IMR-90 (cell line): ENCODE data around the gene PLCB2. TPM values are rescaled to one million over a fixed set of nuclear protein-coding genes. Genes with fewer than 3 reads are reported as not detected.
A peak's percentile ranks its signal among the peaks of the same experiment; 100 is the strongest.

Experiments used
- ATAC-seq: fragments of 200-7000 bp; cut with Tn5 transposase; 2 replicates; pipeline ENCODE4 v1.9.1; 2020; ENCODE audit warnings: low read depth, mild to moderate bottlenecking, moderate library complexity
- BruUV-seq: library from RNA; stranded (reverse); fragments of 400-500 nt; replicated peaks from 2 replicates; lab custom pipeline; 2021; lab: Mats Ljungman, UMichigan
- CTCF ChIA-PET: fragments of 300-600 bp; formaldehyde crosslinking; extraction: SDS; loops from one replicate; lab custom pipeline; 2021; ENCODE audit warnings: antibody characterized with exemption; lab: Yijun Ruan, JAX
- POLR2A ChIA-PET: fragments of 300-600 bp; sonication (Branson Sonifier 250); formaldehyde crosslinking; loops from one replicate; lab custom pipeline; 2022; ENCODE audit warnings: antibody characterized with exemption; ENCODE audit not compliant: unreplicated experiment; lab: Charles Lee
- DNase-seq: peaks from one replicate; pipeline ENCODE4 v3.0.0; 2013
- H2AFZ ChIP-seq: replicated peaks from 2 replicates; pipeline ENCODE3; 2013; ENCODE audit warnings: low read length, mild to moderate bottlenecking; ENCODE audit not compliant: poor library complexity
- H2AK5ac ChIP-seq: 2 replicates; pipeline ENCODE4 v1.6.1; 2013; ENCODE audit warnings: low read depth, low read length, inconsistent platforms
- H2AK9ac ChIP-seq: replicated peaks from 2 replicates; pipeline ENCODE3; 2013; ENCODE audit warnings: mild to moderate bottlenecking, low read depth, low read length, moderate library complexity; ENCODE audit not compliant: poor library complexity
- H2BK120ac ChIP-seq: 2 replicates; pipeline ENCODE4 v1.6.1; 2013; ENCODE audit warnings: low read depth, low read length, inconsistent platforms
- H2BK15ac ChIP-seq: 3 replicates; pipeline ENCODE4 v1.6.1; 2013; ENCODE audit warnings: low read depth, low read length, inconsistent platforms
- H2BK20ac ChIP-seq: 2 replicates; pipeline ENCODE4 v1.6.1; 2013; ENCODE audit warnings: low read depth, mild to moderate bottlenecking, inconsistent platforms, low read length, moderate library complexity
- H2BK5ac ChIP-seq: 2 replicates; pipeline ENCODE4 v1.6.1; 2013; ENCODE audit warnings: mild to moderate bottlenecking, low read depth, low read length, inconsistent platforms; ENCODE audit not compliant: poor library complexity, severe bottlenecking
- H3K14ac ChIP-seq: replicated peaks from 2 replicates; pipeline ENCODE4 v1.6.1; 2013; ENCODE audit warnings: low read depth, low read length, inconsistent platforms
- H3K18ac ChIP-seq: 2 replicates; pipeline ENCODE4 v1.6.1; 2013; ENCODE audit warnings: low read depth, low read length, control low read depth
- H3K23ac ChIP-seq: 2 replicates; pipeline ENCODE4 v1.6.1; 2013; ENCODE audit warnings: low read depth, low read length, inconsistent platforms
- H3K27ac ChIP-seq: 2 replicates; pipeline ENCODE4 v1.5.1; 2013; ENCODE audit warnings: mild to moderate bottlenecking, control low read depth, low read length; ENCODE audit not compliant: insufficient read depth
- H3K27me3 ChIP-seq: 2 replicates; pipeline ENCODE4 v1.6.1; 2013; ENCODE audit warnings: low read length; ENCODE audit not compliant: control insufficient read depth, insufficient read depth
- H3K36me3 ChIP-seq: 2 replicates; pipeline ENCODE4 v1.6.1; 2013; ENCODE audit warnings: low read length, mixed read lengths; ENCODE audit not compliant: control insufficient read depth, insufficient read depth
- H3K4ac ChIP-seq: 2 replicates; pipeline ENCODE4 v1.6.1; 2013; ENCODE audit warnings: low read depth, low read length, inconsistent platforms
- H3K4me1 ChIP-seq: 2 replicates; pipeline ENCODE4 v1.6.1; 2013; ENCODE audit warnings: low read length, mixed read lengths; ENCODE audit not compliant: control insufficient read depth, insufficient read depth
- H3K4me2 ChIP-seq: 2 replicates; pipeline ENCODE4 v1.6.1; 2013; ENCODE audit warnings: low read depth, mild to moderate bottlenecking, control low read depth, low read length, moderate library complexity
- H3K4me3 ChIP-seq: 2 replicates; pipeline ENCODE4 v1.5.1; 2013; ENCODE audit warnings: low read depth, mild to moderate bottlenecking, control low read depth, low read length, moderate library complexity; ENCODE audit not compliant: insufficient read depth
- H3K56ac ChIP-seq: 2 replicates; pipeline ENCODE4 v1.6.1; 2013; ENCODE audit warnings: low read length, inconsistent platforms; ENCODE audit not compliant: insufficient read depth; ENCODE audit errors: extremely low read depth
- H3K79me1 ChIP-seq, 2 experiments: 2 replicates each; pipeline ENCODE4 v1.6.1; 2013; ENCODE audit warnings: low read length in 2 of 2, inconsistent platforms in 1 of 2, low read depth in 1 of 2
- H3K9ac ChIP-seq: 2 replicates; pipeline ENCODE4 v1.6.1; 2013; ENCODE audit warnings: low read depth, low read length, control low read depth
- H3K9me1 ChIP-seq: 2 replicates; pipeline ENCODE4 v1.6.1; 2013; ENCODE audit warnings: low read length, inconsistent platforms; ENCODE audit not compliant: insufficient read depth
- H3K9me3 ChIP-seq: 2 replicates; pipeline ENCODE4 v1.6.1; 2013; ENCODE audit warnings: low read length; ENCODE audit not compliant: control insufficient read depth, insufficient read depth
- H4K20me1 ChIP-seq: 2 replicates; pipeline ENCODE4 v1.6.1; 2013; ENCODE audit warnings: low read length, inconsistent platforms; ENCODE audit not compliant: insufficient read depth
- H4K5ac ChIP-seq: 2 replicates; pipeline ENCODE4 v1.6.1; 2013; ENCODE audit warnings: mild to moderate bottlenecking, low read depth, low read length, control low read depth
- H4K8ac ChIP-seq, 2 experiments: 2 replicates each; pipeline ENCODE4 v1.6.1; 2013; ENCODE audit warnings: low read depth in 2 of 2, low read length in 2 of 2, control low read depth in 1 of 2, inconsistent platforms in 1 of 2
- H4K91ac ChIP-seq: 2 replicates; pipeline ENCODE4 v1.6.1; 2013; ENCODE audit warnings: low read depth, low read length, inconsistent platforms; ENCODE audit not compliant: insufficient read depth
- BHLHE40 ChIP-seq: fragments of 150-350 bp; IDR thresholded peaks from 2 replicates; pipeline ENCODE4 v1.6.1; 2016; ENCODE audit warnings: mild to moderate bottlenecking, low read depth, low read length
- CEBPB ChIP-seq: IDR thresholded peaks from 2 replicates; pipeline ENCODE4 v1.6.1; 2012; ENCODE audit warnings: low read depth, low read length, improper control_type of control experiment
- CHD1 ChIP-seq: IDR thresholded peaks from 2 replicates; pipeline ENCODE4 v1.6.1; 2012; ENCODE audit warnings: low read depth, low read length, improper control_type of control experiment
- CTCF ChIP-seq: conservative IDR thresholded peaks from 2 replicates; pipeline ENCODE4 v1.5.1; 2012; ENCODE audit warnings: mild to moderate bottlenecking, low read depth, low read length, improper control_type of control experiment
- ELK1 ChIP-seq: fragments of 150-350 bp; IDR thresholded peaks from 2 replicates; pipeline ENCODE4 v1.6.1; 2016; ENCODE audit warnings: low read depth, mild to moderate bottlenecking, low read length, moderate library complexity, borderline replicate concordance
- FOS ChIP-seq: fragments of 150-350 bp; IDR thresholded peaks from 2 replicates; pipeline ENCODE4 v1.6.1; 2016; ENCODE audit warnings: low read depth, low read length
- MAFK ChIP-seq: IDR thresholded peaks from 2 replicates; pipeline ENCODE4 v1.6.1; 2012; ENCODE audit warnings: low read depth, low read length, improper control_type of control experiment
- MAZ ChIP-seq: IDR thresholded peaks from 2 replicates; pipeline ENCODE4 v1.6.1; 2012; ENCODE audit warnings: low read depth, mild to moderate bottlenecking, low read length, improper control_type of control experiment, moderate library complexity, borderline replicate concordance
- MXI1 ChIP-seq: IDR thresholded peaks from 2 replicates; pipeline ENCODE4 v1.6.1; 2012; ENCODE audit warnings: low read depth, mild to moderate bottlenecking, low read length, moderate library complexity, borderline replicate concordance
- NFE2L2 ChIP-seq: fragments of 150-350 bp; IDR thresholded peaks from 2 replicates; pipeline ENCODE4 v1.6.1; 2016; ENCODE audit warnings: low read depth, mild to moderate bottlenecking, low read length
- POLR2A ChIP-seq: IDR thresholded peaks from 2 replicates; pipeline ENCODE4 v1.6.1; 2012; ENCODE audit warnings: mild to moderate bottlenecking, low read depth, low read length
- RAD21 ChIP-seq: IDR thresholded peaks from 2 replicates; pipeline ENCODE4 v1.6.1; 2012; ENCODE audit warnings: low read length, improper control_type of control experiment
- RCOR1 ChIP-seq: IDR thresholded peaks from 2 replicates; pipeline ENCODE4 v1.6.1; 2012; ENCODE audit warnings: mild to moderate bottlenecking, low read length, improper control_type of control experiment; ENCODE audit not compliant: insufficient replicate concordance
- RFX5 ChIP-seq: IDR thresholded peaks from 2 replicates; pipeline ENCODE4 v1.8.0; 2012; ENCODE audit warnings: low read depth, mild to moderate bottlenecking, low read length, moderate library complexity
- SMC3 ChIP-seq: fragments of 150-350 bp; IDR thresholded peaks from 2 replicates; pipeline ENCODE4 v1.6.1; 2016; ENCODE audit warnings: low read depth, mild to moderate bottlenecking, antibody characterized with exemption, low read length, moderate library complexity
- USF2 ChIP-seq: fragments of 150-350 bp; IDR thresholded peaks from 2 replicates; pipeline ENCODE4 v1.6.1; 2017; ENCODE audit warnings: mild to moderate bottlenecking, antibody characterized with exemption, low read length, low read depth
- WGBS, 2 experiments: methylation state at CpG; one replicate each; pipeline versions ENCODE4 v1.1.5 to v1.1.7; 2013; ENCODE audit warnings: missing lambda C conversion rate in 2 of 2; ENCODE audit not compliant: insufficient read length in 1 of 2; ENCODE audit errors: extremely low coverage in 2 of 2; 5-methylcytosine and 5-hydroxymethylcytosine counted together
- dilution Hi-C: fragments of 300-500 bp; cut with HindIII; formaldehyde crosslinking; loops from one replicate; pipeline ENCODE4 v1.14.3; 2018; ENCODE audit warnings: low sequenced_read_pairs; ENCODE audit not compliant: unreplicated experiment
- in situ Hi-C: fragments of 300-500 bp; cut with MboI; formaldehyde crosslinking; loops from 3 replicates; pipeline ENCODE4 v1.14.3; 2019; ENCODE audit warnings: low sequenced_read_pairs, inconsistent platforms, mixed read lengths
- intact Hi-C: fragments of 100-400 bp; cut with micrococcal nuclease; formaldehyde crosslinking; loops from 2 replicates; pipeline ENCODE4 v1.10.0; 2022
- polyA plus RNA-seq, 3 experiments: library from polyadenylated mRNA; depleted of rRNA; stranded (reverse); fragments of >200 nt; gene quantifications; 2 replicates each; pipeline ENCODE4 v1.2.3, GENCODE V29; 2012; ENCODE audit warnings: low replicate concordance in 1 of 3
- total RNA-seq: library from RNA; depleted of rRNA; stranded (reverse); fragments of >200 nt; gene quantifications from 2 replicates; pipeline ENCODE4 v1.2.3, GENCODE V29; 2012

The PLCB2 gene
- total and polyA plus RNA-seq, 2 of the 4 experiments (the other 2 are of a cell fraction) = 0.18 to 1.4 TPM

- DNase-seq (no peak), ATAC-seq (peak; percentile 16)
- BruUV-seq = no TSS peak
- dilution Hi-C loops = no loop called here
- Histone ChIP-seq H3K79me1 (no peaks in the 10 kb centered on the region), H3K23ac (no peak overlapping the region), H3K27ac (no peak overlapping the region), H4K20me1 (no peaks in the 10 kb centered on the region), H3K18ac (no peak overlapping the region), H3K4ac (no peak overlapping the region), H2BK20ac (no peak overlapping the region), H3K56ac (no peak overlapping the region), H3K4me3 (no peak overlapping the region), H4K5ac (no peak overlapping the region), H4K91ac (no peak overlapping the region), H2AK5ac (no peak overlapping the region), H3K4me1 (peaks cover 9% of the 10 kb centered on the region), H3K36me3 (no peaks in the 10 kb centered on the region), H3K4me2 (no peak overlapping the region), H3K9me1 (no peaks in the 10 kb centered on the region), H3K27me3 (peaks cover 66% of the 10 kb centered on the region), H2BK5ac (no peak overlapping the region), H2BK120ac (no peak overlapping the region), H3K14ac (no peak overlapping the region), H2BK15ac (no peak overlapping the region), H2AFZ (no peak overlapping the region), H3K9ac (no peak overlapping the region), H4K8ac (no peak overlapping the region), H3K9me3 (no peaks in the 10 kb centered on the region), H2AK9ac (no peak overlapping the region)
- intact Hi-C loops = no loop called here
- 71% methylated on average over 3 of the region's 4 CpGs; no CpG with 5 or more reads in 1 of the 2 experiments for WGBS, 2 experiments
- CTCF ChIA-PET = no interaction called here
- POLR2A ChIA-PET = no interaction called here
- in situ Hi-C loops = no loop called here
- TF ChIP-seq ELK1 = no peak
- no peak for TF ChIP-seq MAFK
- no peak for TF ChIP-seq RFX5
- no peak for TF ChIP-seq USF2
- TF ChIP-seq SMC3 = no peak
- no peak for TF ChIP-seq BHLHE40
- no peak for TF ChIP-seq CHD1
- no peak for TF ChIP-seq POLR2A
- TF ChIP-seq CTCF = no peak
- TF ChIP-seq CEBPB = no peak
- no peak for TF ChIP-seq FOS
- no peak for TF ChIP-seq MAZ
- no peak for TF ChIP-seq NFE2L2
- no peak for TF ChIP-seq RCOR1
- TF ChIP-seq MXI1 = no peak
- no peak for TF ChIP-seq RAD21
Measured at GRCh38 chr15:40285151-40285550, 22.6 kb downstream of the PLCB2 start.
